Measurements from ENCODE around the gene EIF4EBP2.
A peak's percentile ranks its signal among the peaks of the same experiment; 100 is the strongest.

EIF4EBP2 gene

GRCh38 chr10:70462349-70462984 lies 58.5 kb downstream of the EIF4EBP2 start:
- DNase-seq: no peak

DNA sequence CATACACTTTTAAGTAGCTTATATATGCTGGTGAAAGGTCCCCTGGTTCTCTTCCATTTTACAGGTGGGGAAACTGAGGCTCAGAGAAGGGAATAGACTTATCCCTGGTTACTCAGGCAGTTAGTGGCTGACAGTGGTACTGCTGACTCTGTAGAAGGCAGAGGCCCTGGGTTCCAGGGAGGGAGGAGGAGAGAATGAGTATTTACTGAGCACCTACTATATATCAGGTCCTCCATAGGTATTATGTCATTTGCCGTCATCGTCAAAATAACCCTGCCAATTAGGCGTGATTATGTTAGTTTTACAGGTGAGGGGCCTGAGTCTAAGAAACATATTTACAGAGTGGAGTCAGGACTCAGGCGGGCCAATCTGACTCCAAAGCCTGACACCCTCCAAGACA lies 61.3 kb downstream of the EIF4EBP2 start:
- DNase-seq: no peak

GRCh38 chr10:70465832-70466231 lies 61.9 kb downstream of the EIF4EBP2 start:
- DNase-seq: no peak

DNA sequence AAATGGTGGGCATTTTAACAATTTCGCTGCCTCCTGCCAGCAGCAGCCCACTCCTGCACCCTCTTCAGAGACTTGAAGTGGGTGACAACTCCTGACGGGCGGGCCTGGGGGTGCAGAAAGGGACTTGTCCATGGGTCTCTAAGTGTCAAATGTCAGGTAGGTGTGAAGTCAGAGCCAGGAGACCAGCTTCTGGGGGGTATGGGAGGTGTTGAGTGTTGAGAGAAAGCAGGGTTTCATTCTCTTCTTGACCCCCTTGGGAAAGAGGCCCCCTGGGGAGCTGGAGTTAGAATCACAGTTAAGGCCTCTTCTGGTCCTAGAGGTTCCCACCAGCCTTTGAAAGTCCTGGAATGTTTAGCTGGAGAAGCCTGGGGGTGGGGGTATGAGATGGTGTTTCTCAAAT lies 63.0 kb downstream of the EIF4EBP2 start:
- no peak for DNase-seq

DNA sequence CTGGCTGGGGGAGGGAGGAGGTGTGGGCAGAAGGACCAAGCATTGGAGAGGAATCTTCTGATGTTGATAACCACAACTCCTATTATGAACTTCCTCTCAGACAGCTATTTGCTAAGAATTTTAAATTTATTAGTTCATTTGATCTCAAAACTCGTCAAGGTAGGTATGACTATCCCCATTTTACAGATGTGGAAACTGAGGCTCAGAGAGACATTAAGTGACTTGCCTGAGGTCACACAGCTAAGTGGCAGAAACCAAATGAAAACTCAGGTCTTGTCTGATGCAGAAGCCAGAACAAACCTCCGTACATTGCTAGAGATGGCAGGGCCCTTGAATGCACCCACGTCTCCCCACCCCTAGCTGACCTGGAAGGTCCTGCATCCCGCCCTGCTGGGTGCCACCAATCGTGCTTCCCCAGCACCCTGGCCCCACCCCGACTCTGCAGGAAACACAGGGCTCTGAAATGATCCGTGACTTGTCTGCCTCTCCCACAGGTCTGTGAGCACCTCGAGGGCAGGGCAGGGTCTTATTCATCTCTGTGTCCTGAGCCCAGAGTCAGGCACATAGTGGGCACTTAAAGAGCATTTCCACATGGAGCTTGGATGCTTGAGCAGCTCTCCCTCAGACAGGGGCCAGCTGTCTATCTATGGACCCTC lies 69.0 kb downstream of the EIF4EBP2 start:
- DNase-seq: no peak

DNA sequence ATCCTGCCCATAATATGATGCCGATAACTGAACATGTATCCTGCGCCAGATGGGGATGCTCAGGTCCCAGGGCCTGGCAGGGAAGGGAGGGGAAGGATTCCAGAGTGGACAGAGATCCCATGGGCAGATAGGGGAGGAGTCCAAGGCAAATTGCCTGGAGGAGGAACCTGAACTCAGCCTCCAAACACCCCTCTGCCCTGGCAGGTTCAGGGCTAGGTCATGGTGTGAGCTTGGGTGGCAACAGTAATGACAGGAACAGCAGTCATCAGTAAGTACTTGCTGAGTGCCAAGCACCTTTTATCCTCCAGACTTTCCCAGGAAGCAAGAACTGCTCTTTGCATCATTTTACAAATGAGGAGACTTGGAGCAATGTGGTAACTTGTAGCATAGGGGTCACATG lies 70.8 kb downstream of the EIF4EBP2 start:
- no peak for DNase-seq

DNA sequence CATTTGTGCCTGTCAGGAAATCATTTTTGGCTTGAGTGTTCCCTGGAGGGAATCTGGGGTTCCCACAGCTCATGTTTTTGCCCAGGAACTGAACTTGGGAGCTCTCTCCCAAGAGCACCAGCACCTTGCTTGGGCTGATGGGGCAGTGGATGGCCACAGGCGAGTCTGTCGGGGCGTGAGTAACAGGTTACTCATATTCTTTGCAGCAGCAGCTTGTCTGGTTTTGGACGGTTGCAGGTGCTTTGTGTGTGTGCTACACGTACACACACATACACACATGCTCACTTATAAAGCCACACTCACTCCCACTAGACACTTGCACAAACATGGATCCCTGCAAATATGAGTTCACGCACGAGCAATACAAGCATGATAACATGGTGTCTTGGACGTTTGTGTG lies 71.7 kb downstream of the EIF4EBP2 start:
- no peak for DNase-seq

GRCh38 chr10:70476249-70477035 lies 72.5 kb downstream of the EIF4EBP2 start:
- no peak for DNase-seq

- DNase-seq: peak; percentile 75
These were observed 73.8 kb downstream of the EIF4EBP2 start for GRCh38 chr10:70477661-70478162.
